ENCODE results near the gene NUP54. TPM values are rescaled to one million over a fixed set of nuclear protein-coding genes. Genes with fewer than 3 reads are reported as not detected.
A peak's percentile ranks its signal among the peaks of the same experiment; 100 is the strongest.

Gene NUP54
- total and polyA plus RNA-seq, 2 of the 8 experiments (the other 6 are each of a cell fraction or from before 2014, with no cell fraction given) = 51.4 to 103 TPM

DNA sequence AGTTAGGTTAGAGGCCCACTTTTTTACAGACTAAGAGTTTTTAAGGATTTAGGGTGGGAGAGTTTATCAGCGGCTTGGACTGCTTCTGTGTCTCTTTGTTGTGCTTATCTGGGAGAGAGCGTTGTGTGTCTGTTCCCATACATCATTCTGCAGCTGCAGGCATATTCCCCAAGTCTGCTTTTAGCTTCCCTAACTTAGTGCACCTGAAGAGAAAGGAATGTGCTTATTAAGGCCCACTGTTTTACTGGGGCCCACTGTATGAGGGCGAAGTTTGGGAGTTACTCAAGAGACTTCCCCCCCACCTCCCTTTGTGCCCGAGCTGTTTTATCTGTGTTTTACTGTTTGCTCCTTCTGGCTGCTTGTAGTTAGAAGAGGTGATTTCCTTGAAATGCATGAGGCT, 41.8 kb downstream of the NUP54 start:
- ChIA-PET CTCF (ENCODE audit: partially characterized antibody) (interaction anchor here (0.7 to 5.1 kb wide), 7 partner anchors 10 to 191 kb away, joined by 3 to 27 read pairs (median 9); no protein-coding TSS in a partner anchor), POLR2A (ENCODE audit: partially characterized antibody) (no interaction called here)
- Histone ChIP-seq H3K4me3 (ENCODE audit: extremely low read depth in 1 of 4, insufficient read depth in 2 of 4, low read depth in 3 of 4, low read length in 4 of 4) (no peak overlapping the region), H3K27ac (ENCODE audit: low read depth, low read length) (no peak overlapping the region), H3K9me3 (ENCODE audit: insufficient read depth in 2 of 2, low read depth in 1 of 2, low read length in 1 of 2) (no peaks in the 10 kb centered on the region), H3K14ac (ENCODE audit: insufficient read length) (no peak overlapping the region), H3K23me2 (ENCODE audit: low read depth, low read length) (no peaks in the 10 kb centered on the region), H3K27me3 (replicated peaks in 1 of 4; ENCODE audit: control insufficient read depth in 3 of 4, extremely low read depth in 1 of 4, insufficient read depth in 3 of 4, low read length in 3 of 4) (peaks cover 0 to 2% (median 1%) of the 10 kb centered on the region in 4 experiments; a peak in 3 of 7 replicates), H2BK15ac (ENCODE audit: low read length) (no peak overlapping the region), H3K23ac (ENCODE audit: insufficient read length) (no peak overlapping the region), H3K36me3 (ENCODE audit: control insufficient read depth in 2 of 4, insufficient read depth in 4 of 4, low read length in 3 of 4) (no peaks in the 10 kb centered on the region), H2AFZ (ENCODE audit: low read length) (no peak overlapping the region), H4K5ac (ENCODE audit: insufficient read length, low read depth, low read length) (no peak overlapping the region), H3K4me2 (ENCODE audit: insufficient read depth in 1 of 2, low read depth in 2 of 2, low read length in 2 of 2) (no peak overlapping the region), H2BK5ac (ENCODE audit: low read depth, low read length) (no peak overlapping the region), H2BK20ac (ENCODE audit: low read length) (no peak overlapping the region), H2AK5ac (ENCODE audit: low read depth, low read length) (no peak overlapping the region), H3K9ac (replicated peaks in 1 of 4; ENCODE audit: extremely low read depth in 1 of 4, low read depth in 3 of 4, low read length in 3 of 4) (no peak overlapping the region), H3K4me1 (replicated peaks in 1 of 4; ENCODE audit: control insufficient read depth in 3 of 4, insufficient read depth in 4 of 4, low read length in 3 of 4) (no peaks in the 10 kb centered on the region), H4K20me1 (replicated peaks in 1 of 2; ENCODE audit: control insufficient read depth in 1 of 2, insufficient read depth in 2 of 2, low read length in 2 of 2) (no peaks in the 10 kb centered on the region), H3K79me2 (ENCODE audit: control insufficient read depth in 1 of 2, insufficient read depth in 2 of 2, low read length in 2 of 2) (no peaks in the 10 kb centered on the region), H2BK120ac (replicated peaks; ENCODE audit: low read depth, low read length) (no peak overlapping the region), H4K8ac (ENCODE audit: extremely low read depth, insufficient read depth, low read length) (no peak overlapping the region), H3K56ac (replicated peaks; ENCODE audit: insufficient read length, low read depth, low read length) (no peak overlapping the region), H3K4ac (replicated peaks; ENCODE audit: insufficient read length, low read depth, low read length) (no peak overlapping the region), H3K79me1 (ENCODE audit: low read depth, low read length) (no peaks in the 10 kb centered on the region), H2BK12ac (ENCODE audit: low read depth, low read length) (no peak overlapping the region), H4K91ac (replicated peaks; ENCODE audit: insufficient read length, low read length) (no peak overlapping the region), H3K18ac (ENCODE audit: extremely low read depth, low read length) (no peak overlapping the region)
- peak; percentile 81 for FAIRE-seq
- WGBS, 2 experiments (ENCODE audit: extremely low coverage in 1 of 2, insufficient coverage in 1 of 2, insufficient read length in 1 of 2, insufficient replicate concordance in 2 of 2, low coverage in 1 of 2, low lambda C conversion rate in 2 of 2, missing lambda C conversion rate in 1 of 2) = 77% methylated on average over 4 of the region's 4 CpGs; no CpG with 5 or more reads in 1 of the 2 experiments
- no peak for DNase-seq (ENCODE audit: low read depth in 1 of 2, low spot score in 2 of 2)
- no peak for TF ChIP-seq MAFK (IDR thresholded peaks at IDR 0.05; ENCODE audit: low read depth, low read length)
- no peak for TF ChIP-seq CHD1 (IDR thresholded peaks at IDR 0.05; ENCODE audit: low read depth, low read length)
- no peak for TF ChIP-seq KDM4A (IDR thresholded peaks at IDR 0.05; ENCODE audit: low read depth, low read length, severe bottlenecking)
- no peak for TF ChIP-seq HDAC2 (IDR thresholded peaks at IDR 0.05; ENCODE audit: borderline replicate concordance in 1 of 2, low read depth in 2 of 2, low read length in 2 of 2)
- no peak for TF ChIP-seq SIN3A (conservative IDR thresholded peaks at IDR 0.05 in 1 of 2, IDR thresholded peaks at IDR 0.05 in 1 of 2; ENCODE audit: low read depth in 1 of 2, low read length in 2 of 2)
- TF ChIP-seq SP2 (IDR thresholded peaks at IDR 0.05; ENCODE audit: low read length) = no peak
- TF ChIP-seq SIRT6 (IDR thresholded peaks at IDR 0.05; ENCODE audit: low read length) = no peak
- TF ChIP-seq EGR1 (IDR thresholded peaks at IDR 0.05; ENCODE audit: borderline replicate concordance, low read depth, low read length) = no peak
- no peak for TF ChIP-seq RXRA (IDR thresholded peaks at IDR 0.05; ENCODE audit: insufficient read depth, low read depth, low read length)
- peak; percentile 82 for TF ChIP-seq POLR2AphosphoS5 (IDR thresholded peaks at IDR 0.05; ENCODE audit: low read depth, low read length)
- TF ChIP-seq, protein P1, sequence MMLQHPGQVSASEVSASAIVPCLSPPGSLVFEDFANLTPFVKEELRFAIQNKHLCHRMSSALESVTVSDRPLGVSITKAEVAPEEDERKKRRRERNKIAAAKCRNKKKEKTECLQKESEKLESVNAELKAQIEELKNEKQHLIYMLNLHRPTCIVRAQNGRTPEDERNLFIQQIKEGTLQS (IDR thresholded peaks at IDR 0.05; ENCODE audit: insufficient read depth, low read depth, low read length) = no peak
- no peak for TF ChIP-seq ASH2L (IDR thresholded peaks at IDR 0.05; ENCODE audit: low read length)
- TF ChIP-seq TEAD4 (IDR thresholded peaks at IDR 0.05; ENCODE audit: low read depth, low read length) = peak; percentile 46; the same call in 1 of the 2 replicates
- peak; percentile 94 for TF ChIP-seq TCF12 (IDR thresholded peaks at IDR 0.05; ENCODE audit: low read depth, low read length)

Measured in H1 (cell line).